Sigmoid colon (tissue), 3 donors: ENCODE data around the gene QSOX1.

ENCODE experiments used
- POLR2A ChIP-seq, 2 donors: fragments of 450-650 bp; IDR thresholded peaks; one replicate each; pipeline ENCODE4 v1.6.1; 2016; ENCODE audit warnings: antibody characterized with exemption in 2 of 2, mild to moderate bottlenecking in 2 of 2, moderate library complexity in 2 of 2
- TF ChIP-seq, protein P1 (sequence below), 4 experiments: fragments of 450-650 bp in 3 of 4; fragments of 200-600 bp in 1 of 4; IDR thresholded peaks; one replicate each; pipeline ENCODE4 v1.5.1; 2016 to 2019; ENCODE audit warnings: antibody characterized with exemption in 4 of 4, mild to moderate bottlenecking in 3 of 4, moderate library complexity in 2 of 4

DNA sequence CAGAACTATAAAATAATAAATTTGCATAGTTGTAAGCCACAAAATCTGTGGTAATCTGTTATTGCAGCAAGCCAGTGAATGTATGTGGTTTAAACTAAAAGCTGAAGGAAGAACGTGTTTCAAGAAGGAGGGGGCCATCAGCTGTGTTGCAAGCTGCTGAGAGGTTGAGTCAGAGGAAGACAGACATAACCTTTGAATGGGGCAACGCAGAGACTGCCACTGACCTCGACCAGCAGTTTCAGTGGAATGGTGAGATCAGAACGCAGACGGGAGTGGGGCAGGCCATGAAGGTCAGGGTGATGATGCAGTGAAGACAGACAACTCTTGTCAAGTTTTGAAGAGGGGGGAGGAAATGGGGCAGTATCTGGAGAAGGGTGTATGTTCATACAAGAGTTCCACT, 23.2 kb upstream of the QSOX1 start:
- TF ChIP-seq, protein P1, sequence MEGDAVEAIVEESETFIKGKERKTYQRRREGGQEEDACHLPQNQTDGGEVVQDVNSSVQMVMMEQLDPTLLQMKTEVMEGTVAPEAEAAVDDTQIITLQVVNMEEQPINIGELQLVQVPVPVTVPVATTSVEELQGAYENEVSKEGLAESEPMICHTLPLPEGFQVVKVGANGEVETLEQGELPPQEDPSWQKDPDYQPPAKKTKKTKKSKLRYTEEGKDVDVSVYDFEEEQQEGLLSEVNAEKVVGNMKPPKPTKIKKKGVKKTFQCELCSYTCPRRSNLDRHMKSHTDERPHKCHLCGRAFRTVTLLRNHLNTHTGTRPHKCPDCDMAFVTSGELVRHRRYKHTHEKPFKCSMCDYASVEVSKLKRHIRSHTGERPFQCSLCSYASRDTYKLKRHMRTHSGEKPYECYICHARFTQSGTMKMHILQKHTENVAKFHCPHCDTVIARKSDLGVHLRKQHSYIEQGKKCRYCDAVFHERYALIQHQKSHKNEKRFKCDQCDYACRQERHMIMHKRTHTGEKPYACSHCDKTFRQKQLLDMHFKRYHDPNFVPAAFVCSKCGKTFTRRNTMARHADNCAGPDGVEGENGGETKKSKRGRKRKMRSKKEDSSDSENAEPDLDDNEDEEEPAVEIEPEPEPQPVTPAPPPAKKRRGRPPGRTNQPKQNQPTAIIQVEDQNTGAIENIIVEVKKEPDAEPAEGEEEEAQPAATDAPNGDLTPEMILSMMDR (IDR thresholded peaks at IDR 0.05), result no peak
- no peak for TF ChIP-seq POLR2A (IDR thresholded peaks at IDR 0.05)
